Activated CD8-positive, alpha-beta memory T cell treated with anti-CD3 and anti-CD28 coated beads, Interleukin-2, amount 50 U/mL, for 4 hours (primary cell): ENCODE measurements around the gene UBE2I.

Experiments
- DNase-seq: peaks from one replicate; pipeline ENCODE4 v3.0.0-alpha.2; 2020

Gene UBE2I

DNA sequence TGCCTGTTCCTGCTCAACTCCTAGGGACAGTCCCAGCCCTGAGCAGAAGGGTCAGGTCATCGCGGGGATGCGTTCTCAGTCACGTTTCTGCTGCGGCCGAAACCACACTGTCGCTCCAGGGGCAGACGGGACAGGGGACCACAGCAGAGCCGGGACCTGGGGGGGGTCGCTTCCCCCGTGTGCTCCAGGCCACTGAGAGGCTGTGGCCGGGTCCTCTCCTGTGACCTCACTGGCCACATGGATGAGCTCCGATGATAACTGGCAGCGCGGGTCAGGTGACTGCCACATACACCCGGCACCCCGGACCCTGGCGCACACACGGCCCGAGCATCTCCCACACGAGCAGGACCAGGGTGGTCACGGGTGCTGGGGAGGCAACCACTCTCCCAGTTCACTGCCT, 55.1 kb downstream of the UBE2I start:
- DNase-seq, result no peak

- DNase-seq, result no peak
These were observed 56.8 kb downstream of the UBE2I start for GRCh38 chr16:1366060-1366711.

- no peak for DNase-seq
These were observed 57.4 kb downstream of the UBE2I start for GRCh38 chr16:1366712-1367299.

DNA sequence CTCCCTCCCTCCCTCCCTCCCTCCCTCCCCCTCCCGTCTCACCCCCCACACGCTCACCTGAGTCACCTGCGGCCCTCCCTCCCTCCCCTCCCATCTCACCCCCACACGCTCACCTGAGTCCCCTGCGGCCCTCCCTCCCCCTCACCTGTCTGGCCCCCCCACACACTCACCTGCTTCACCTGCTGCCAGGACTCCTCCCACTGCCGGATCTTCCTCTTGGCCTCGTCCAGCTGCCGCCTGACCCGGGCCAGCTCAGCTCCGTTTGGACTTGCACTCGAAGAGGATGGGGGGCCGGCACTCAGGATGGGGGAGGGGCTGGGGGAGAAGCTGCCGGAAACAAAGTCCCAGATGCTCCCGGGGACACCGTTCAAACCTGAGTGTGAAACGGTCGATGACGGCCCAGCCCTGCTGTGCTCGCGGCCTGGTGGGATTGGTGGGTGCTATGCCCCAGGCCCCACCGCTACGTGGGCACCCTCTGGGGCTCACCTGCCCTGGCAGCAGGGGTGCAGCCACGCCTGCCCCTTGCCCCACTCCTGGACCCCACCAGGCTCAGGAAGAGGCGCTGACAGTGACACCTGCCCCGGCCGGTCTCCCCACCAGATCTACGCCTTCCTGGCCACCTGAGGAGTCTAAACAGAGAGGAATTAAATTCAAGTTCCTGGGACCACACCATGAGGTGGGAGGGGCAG, 58.2 kb downstream of the UBE2I start:
- no peak for DNase-seq

- DNase-seq, result no peak
These were observed 61.9 kb downstream of the UBE2I start for GRCh38 chr16:1371054-1371978.

DNA sequence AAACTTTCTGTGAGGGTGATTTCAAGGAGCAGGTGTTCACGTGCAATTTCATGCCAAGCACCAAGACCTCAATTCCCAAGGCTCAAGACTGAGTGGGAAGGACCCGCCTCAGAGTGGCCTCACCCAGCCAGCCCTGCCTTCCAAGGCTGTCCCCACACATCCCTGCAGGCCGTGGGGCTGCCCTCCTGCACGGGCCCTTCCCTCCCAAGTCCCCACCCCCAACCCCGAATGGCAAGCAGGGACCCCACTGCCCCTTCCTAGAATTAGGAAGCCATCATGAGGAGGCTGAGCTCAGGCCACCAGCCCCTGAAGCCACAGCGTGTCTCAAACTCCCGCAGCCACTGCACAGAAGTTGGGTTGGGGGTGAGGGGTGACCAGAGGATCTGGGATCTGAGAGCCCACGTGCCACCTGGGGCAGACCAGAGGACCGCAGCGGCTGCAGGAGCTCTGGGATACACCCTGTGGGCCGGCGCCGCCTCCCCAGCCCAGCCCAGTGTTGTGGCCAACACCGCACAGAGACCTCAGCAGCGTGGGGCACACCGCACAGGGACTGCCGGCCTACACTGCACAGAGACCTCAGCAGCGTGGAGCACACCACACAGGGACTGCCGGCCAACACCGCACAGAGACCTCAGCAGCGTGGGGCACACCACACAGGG, 63.0 kb downstream of the UBE2I start:
- DNase-seq, result no peak

DNA sequence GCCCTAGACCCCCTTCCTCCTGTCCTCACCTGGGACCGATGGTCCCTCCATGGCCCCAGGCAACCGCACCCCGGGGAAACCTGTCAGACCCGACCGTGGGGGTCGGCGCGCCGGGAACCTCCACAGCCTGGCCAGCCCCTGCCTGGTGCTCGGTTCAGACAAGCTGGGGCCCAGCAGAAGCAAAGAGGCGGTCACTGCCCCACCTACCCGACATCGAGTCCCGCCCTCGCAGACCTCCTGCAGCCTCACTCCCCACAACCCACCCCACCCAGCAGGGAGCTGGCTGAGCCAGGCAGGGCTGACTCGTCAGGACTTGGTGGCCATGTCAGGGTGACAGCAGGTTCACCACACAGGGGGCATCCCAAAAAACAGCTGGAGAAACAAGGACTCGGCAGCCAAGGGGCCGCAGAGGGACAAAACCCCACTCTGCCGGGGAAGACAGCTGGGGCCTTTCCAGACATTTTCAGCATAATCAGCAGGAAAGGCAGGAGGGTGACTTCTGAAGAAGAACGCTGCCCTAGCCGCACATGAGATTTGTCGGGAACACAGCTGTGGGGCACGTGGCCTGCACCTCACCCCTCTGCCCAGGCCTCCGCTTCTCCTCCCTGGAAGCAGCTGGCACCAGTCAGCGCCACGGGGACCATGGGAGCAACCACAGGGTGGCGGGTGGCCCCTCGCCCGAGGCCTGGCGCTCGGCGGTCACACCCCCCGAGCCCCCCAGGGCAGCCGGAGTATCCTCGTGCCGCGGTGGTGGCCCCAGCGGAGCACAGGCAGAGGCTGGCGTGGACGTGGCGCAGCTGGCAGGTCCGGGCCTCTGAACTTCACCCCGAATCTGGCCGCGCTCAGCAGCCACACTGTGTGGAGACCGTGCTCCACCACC, 65.2 kb downstream of the UBE2I start:
- DNase-seq, result no peak

- DNase-seq, result no peak
These were observed 65.8 kb downstream of the UBE2I start for GRCh38 chr16:1375298-1375640.

DNA sequence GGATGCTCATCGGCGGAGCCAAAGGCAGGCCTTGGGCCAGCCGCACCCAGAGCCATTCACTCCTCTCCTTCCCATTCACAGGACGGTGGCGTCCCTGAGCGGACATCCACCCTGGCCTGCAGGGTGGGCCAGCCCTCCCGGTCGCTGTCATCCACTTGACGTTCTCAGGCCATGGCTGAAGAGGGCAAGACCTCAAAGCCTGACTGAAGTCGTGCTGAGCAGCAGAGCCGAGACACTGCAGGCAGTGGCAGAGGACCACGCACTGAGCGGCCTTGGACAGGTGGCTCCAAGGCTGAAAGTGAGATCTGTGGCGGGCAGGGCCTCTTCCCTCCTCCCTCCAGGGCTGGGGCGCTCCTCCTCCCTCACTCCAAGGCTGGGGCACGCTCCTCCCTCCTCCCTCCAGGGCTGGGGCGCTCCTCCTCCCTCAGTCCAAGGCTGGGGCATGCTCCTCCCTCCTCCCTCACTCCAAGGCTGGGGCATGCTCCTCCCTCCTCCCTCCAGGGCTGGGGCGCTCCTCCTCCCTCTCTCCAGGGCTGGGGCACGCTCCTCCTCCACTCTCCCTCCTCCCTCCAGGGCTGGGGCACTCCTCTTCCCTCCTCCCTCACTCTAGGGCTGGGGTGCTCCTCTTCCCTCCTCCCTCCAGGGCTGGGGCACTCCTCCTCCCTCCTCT, 66.4 kb downstream of the UBE2I start:
- DNase-seq, result no peak
